ENCODE measurements around the gene PLIN1.

Gene PLIN1

GRCh38 chr15:89654847-89655805 is 24.0 kb downstream of the PLIN1 start, which contains the start of gene KIF7 (continued):
- TF ChIP-seq ZXDB (tag by site-specific recombination; IDR thresholded peaks at IDR 0.05), result peak; percentile 74
- peak; percentile 93 for TF ChIP-seq PATZ1 (tag by site-specific recombination; IDR thresholded peaks at IDR 0.05)
- peak; percentile 80 for TF ChIP-seq KLF16 (tag by site-specific recombination; IDR thresholded peaks at IDR 0.05)
- TF ChIP-seq SP3 (tag by site-specific recombination; IDR thresholded peaks at IDR 0.05), result peak; percentile 60
- peak; percentile 63; the same call in 1 of the 2 replicates for TF ChIP-seq ZNF561 (tag by site-specific recombination; IDR thresholded peaks at IDR 0.05; ENCODE audit: borderline replicate concordance)
- TF ChIP-seq ZNF223 (tag by site-specific recombination; IDR thresholded peaks at IDR 0.05), result peak; percentile 37; the same call in 1 of the 2 replicates
- 0 out of 2 replicates have a peak, but pooled peaks have one; percentile 28 for TF ChIP-seq KLF9 (tag by site-specific recombination; IDR thresholded peaks at IDR 0.05; ENCODE audit: low read depth)
- TF ChIP-seq SP7 (tag by site-specific recombination; IDR thresholded peaks at IDR 0.05), result peak; percentile 65
- no peak for TF ChIP-seq ZNF157 (tag by site-specific recombination; IDR thresholded peaks at IDR 0.05)
- TF ChIP-seq ZBTB7A (tag by site-specific recombination; IDR thresholded peaks at IDR 0.05; ENCODE audit: low read depth), result peak; percentile 70; the same call in 1 of the 2 replicates
- peak; percentile 92 for TF ChIP-seq ZBTB20 (tag by site-specific recombination; IDR thresholded peaks at IDR 0.05)
- peak; percentile 11; the same call in 1 of the 2 replicates for TF ChIP-seq ZNF518A (tag by site-specific recombination; conservative IDR thresholded peaks at IDR 0.05; ENCODE audit: low read depth)
- 0 out of 2 replicates have a peak, but pooled peaks have one; percentile 8 for TF ChIP-seq PRDM10 (tag by site-specific recombination; IDR thresholded peaks at IDR 0.05)
- TF ChIP-seq ZNF335 (tag by site-specific recombination; conservative IDR thresholded peaks at IDR 0.05), result peak; percentile 88
- peak; percentile 54; the same call in 1 of the 2 replicates for TF ChIP-seq ZEB2 (tag by site-specific recombination; IDR thresholded peaks at IDR 0.05)
- peak; percentile 29; the same call in 1 of the 2 replicates for TF ChIP-seq ZNF341 (tag by site-specific recombination; IDR thresholded peaks at IDR 0.05; ENCODE audit: low read depth)
- TF ChIP-seq KLF8 (tag by site-specific recombination; IDR thresholded peaks at IDR 0.05), result peak; percentile 68; the same call in 1 of the 2 replicates
- no peak for TF ChIP-seq ZNF19 (tag by site-specific recombination; IDR thresholded peaks at IDR 0.05; ENCODE audit: low read depth)
- peak; percentile 63 for TF ChIP-seq ZNF600 (tag by site-specific recombination; IDR thresholded peaks at IDR 0.05)
- 0 out of 2 replicates have a peak, but pooled peaks have one; percentile 42 for TF ChIP-seq ZNF660 (tag by site-specific recombination; IDR thresholded peaks at IDR 0.05)
- TF ChIP-seq ZBTB17 (tag by site-specific recombination; IDR thresholded peaks at IDR 0.05), result peak; percentile 51; the same call in 1 of the 2 replicates
- TF ChIP-seq AEBP2 (tag by site-specific recombination; IDR thresholded peaks at IDR 0.05; ENCODE audit: borderline replicate concordance), result no peak
- TF ChIP-seq EGR2 (tag by site-specific recombination; IDR thresholded peaks at IDR 0.05; ENCODE audit: low read depth), result peak; percentile 58
